Heart left ventricle (tissue), 13 donors: Measurements from ENCODE around the gene UBB.

Experiments used
- CTCF ChIP-seq, 12 donors: fragments of 200-600 bp; sonication (generic) in 4 of 12; IDR thresholded peaks; one replicate each; pipeline versions ENCODE4 v1.5.0 to v1.8.0; 2018 to 2022; ENCODE audit warnings: antibody characterized with exemption in 12 of 12, mild to moderate bottlenecking in 5 of 12
- POLR2A ChIP-seq, 2 donors: fragments of 450-650 bp; IDR thresholded peaks; one replicate each; pipeline ENCODE4 v1.6.1; 2017; ENCODE audit warnings: antibody characterized with exemption in 2 of 2, mild to moderate bottlenecking in 2 of 2, moderate library complexity in 2 of 2
- donor health status: ischemic (EF 13 %, LVEDD 7.1; RV severe dilation, severe dysfunction).
- donor health status: DM: no; HTN: yes; CAD: no.
- donor health status: DM: no; HTN: no; CAD: no.
- donor health status: ischemic (EF 25% LVEDD 6.9; RV normal size, moderate dysfunction).
- donor health status: ischemic (EF 25% LVEDD 5.7; RV mildly dilated, moderate dysfunction).
- donor health status: ischemic (EF 35%, LVEDD 5.7; RV mildly dilated, moderate dysfunction).
- donor health status: nonischemic (EF 11% LVEDD 7.7; RV severe dilation, severe dysfunction).
- donor health status: DM: yes; HTN: yes; CAD: no.
- donor health status: PGD.
- donor health status: ischemic (EF 29% LVEDD 5.4; RV normal size, mild dysfunction).
- donor health status: nonischemic (EF 23%, LVEDD 6.1; RV moderate dilation, normal function).

GRCh38 chr17:16429083-16429482 lies 48.2 kb downstream of the UBB start:
- TF ChIP-seq CTCF (IDR thresholded peaks at IDR 0.05), result no peak
- TF ChIP-seq POLR2A (IDR thresholded peaks at IDR 0.05), result no peak
